IMR-90 (cell line): Measurements from ENCODE around the gene FAM209A. TPM values are rescaled to one million over a fixed set of nuclear protein-coding genes. Genes with fewer than 3 reads are reported as not detected.

ENCODE experiments used
- ATAC-seq: fragments of 200-7000 bp; cut with Tn5 transposase; 2 replicates; pipeline ENCODE4 v1.9.1; 2020; ENCODE audit warnings: low read depth, mild to moderate bottlenecking, moderate library complexity
- BruUV-seq: library from RNA; stranded (reverse); fragments of 400-500 nt; replicated peaks from 2 replicates; lab custom pipeline; 2021; lab: Mats Ljungman, UMichigan
- CTCF ChIA-PET: fragments of 300-600 bp; formaldehyde crosslinking; extraction: SDS; loops from one replicate; lab custom pipeline; 2021; ENCODE audit warnings: antibody characterized with exemption; lab: Yijun Ruan, JAX
- POLR2A ChIA-PET: fragments of 300-600 bp; sonication (Branson Sonifier 250); formaldehyde crosslinking; loops from one replicate; lab custom pipeline; 2022; ENCODE audit warnings: antibody characterized with exemption; ENCODE audit not compliant: unreplicated experiment; lab: Charles Lee
- DNase-seq: peaks from one replicate; pipeline ENCODE4 v3.0.0; 2013
- H2AFZ ChIP-seq: replicated peaks from 2 replicates; pipeline ENCODE3; 2013; ENCODE audit warnings: low read length, mild to moderate bottlenecking; ENCODE audit not compliant: poor library complexity
- H2AK5ac ChIP-seq: 2 replicates; pipeline ENCODE4 v1.6.1; 2013; ENCODE audit warnings: low read depth, low read length, inconsistent platforms
- H2AK9ac ChIP-seq: replicated peaks from 2 replicates; pipeline ENCODE3; 2013; ENCODE audit warnings: mild to moderate bottlenecking, low read depth, low read length, moderate library complexity; ENCODE audit not compliant: poor library complexity
- H2BK120ac ChIP-seq: 2 replicates; pipeline ENCODE4 v1.6.1; 2013; ENCODE audit warnings: low read depth, low read length, inconsistent platforms
- H2BK15ac ChIP-seq: 3 replicates; pipeline ENCODE4 v1.6.1; 2013; ENCODE audit warnings: low read depth, low read length, inconsistent platforms
- H2BK20ac ChIP-seq: 2 replicates; pipeline ENCODE4 v1.6.1; 2013; ENCODE audit warnings: low read depth, mild to moderate bottlenecking, inconsistent platforms, low read length, moderate library complexity
- H2BK5ac ChIP-seq: 2 replicates; pipeline ENCODE4 v1.6.1; 2013; ENCODE audit warnings: mild to moderate bottlenecking, low read depth, low read length, inconsistent platforms; ENCODE audit not compliant: poor library complexity, severe bottlenecking
- H3K14ac ChIP-seq: replicated peaks from 2 replicates; pipeline ENCODE4 v1.6.1; 2013; ENCODE audit warnings: low read depth, low read length, inconsistent platforms
- H3K18ac ChIP-seq: 2 replicates; pipeline ENCODE4 v1.6.1; 2013; ENCODE audit warnings: low read depth, low read length, control low read depth
- H3K23ac ChIP-seq: 2 replicates; pipeline ENCODE4 v1.6.1; 2013; ENCODE audit warnings: low read depth, low read length, inconsistent platforms
- H3K27ac ChIP-seq: 2 replicates; pipeline ENCODE4 v1.5.1; 2013; ENCODE audit warnings: mild to moderate bottlenecking, control low read depth, low read length; ENCODE audit not compliant: insufficient read depth
- H3K27me3 ChIP-seq: 2 replicates; pipeline ENCODE4 v1.6.1; 2013; ENCODE audit warnings: low read length; ENCODE audit not compliant: control insufficient read depth, insufficient read depth
- H3K36me3 ChIP-seq: 2 replicates; pipeline ENCODE4 v1.6.1; 2013; ENCODE audit warnings: low read length, mixed read lengths; ENCODE audit not compliant: control insufficient read depth, insufficient read depth
- H3K4ac ChIP-seq: 2 replicates; pipeline ENCODE4 v1.6.1; 2013; ENCODE audit warnings: low read depth, low read length, inconsistent platforms
- H3K4me1 ChIP-seq: 2 replicates; pipeline ENCODE4 v1.6.1; 2013; ENCODE audit warnings: low read length, mixed read lengths; ENCODE audit not compliant: control insufficient read depth, insufficient read depth
- H3K4me2 ChIP-seq: 2 replicates; pipeline ENCODE4 v1.6.1; 2013; ENCODE audit warnings: low read depth, mild to moderate bottlenecking, control low read depth, low read length, moderate library complexity
- H3K4me3 ChIP-seq: 2 replicates; pipeline ENCODE4 v1.5.1; 2013; ENCODE audit warnings: low read depth, mild to moderate bottlenecking, control low read depth, low read length, moderate library complexity; ENCODE audit not compliant: insufficient read depth
- H3K56ac ChIP-seq: 2 replicates; pipeline ENCODE4 v1.6.1; 2013; ENCODE audit warnings: low read length, inconsistent platforms; ENCODE audit not compliant: insufficient read depth; ENCODE audit errors: extremely low read depth
- H3K79me1 ChIP-seq, 2 experiments: 2 replicates each; pipeline ENCODE4 v1.6.1; 2013; ENCODE audit warnings: low read length in 2 of 2, inconsistent platforms in 1 of 2, low read depth in 1 of 2
- H3K9ac ChIP-seq: 2 replicates; pipeline ENCODE4 v1.6.1; 2013; ENCODE audit warnings: low read depth, low read length, control low read depth
- H3K9me1 ChIP-seq: 2 replicates; pipeline ENCODE4 v1.6.1; 2013; ENCODE audit warnings: low read length, inconsistent platforms; ENCODE audit not compliant: insufficient read depth
- H3K9me3 ChIP-seq: 2 replicates; pipeline ENCODE4 v1.6.1; 2013; ENCODE audit warnings: low read length; ENCODE audit not compliant: control insufficient read depth, insufficient read depth
- H4K20me1 ChIP-seq: 2 replicates; pipeline ENCODE4 v1.6.1; 2013; ENCODE audit warnings: low read length, inconsistent platforms; ENCODE audit not compliant: insufficient read depth
- H4K5ac ChIP-seq: 2 replicates; pipeline ENCODE4 v1.6.1; 2013; ENCODE audit warnings: mild to moderate bottlenecking, low read depth, low read length, control low read depth
- H4K8ac ChIP-seq, 2 experiments: 2 replicates each; pipeline ENCODE4 v1.6.1; 2013; ENCODE audit warnings: low read depth in 2 of 2, low read length in 2 of 2, control low read depth in 1 of 2, inconsistent platforms in 1 of 2
- H4K91ac ChIP-seq: 2 replicates; pipeline ENCODE4 v1.6.1; 2013; ENCODE audit warnings: low read depth, low read length, inconsistent platforms; ENCODE audit not compliant: insufficient read depth
- CEBPB ChIP-seq: IDR thresholded peaks from 2 replicates; pipeline ENCODE4 v1.6.1; 2012; ENCODE audit warnings: low read depth, low read length, improper control_type of control experiment
- CHD1 ChIP-seq: IDR thresholded peaks from 2 replicates; pipeline ENCODE4 v1.6.1; 2012; ENCODE audit warnings: low read depth, low read length, improper control_type of control experiment
- WGBS, 2 experiments: methylation state at CpG; one replicate each; pipeline versions ENCODE4 v1.1.5 to v1.1.7; 2013; ENCODE audit warnings: missing lambda C conversion rate in 2 of 2; ENCODE audit not compliant: insufficient read length in 1 of 2; ENCODE audit errors: extremely low coverage in 2 of 2; 5-methylcytosine and 5-hydroxymethylcytosine counted together
- dilution Hi-C: fragments of 300-500 bp; cut with HindIII; formaldehyde crosslinking; loops from one replicate; pipeline ENCODE4 v1.14.3; 2018; ENCODE audit warnings: low sequenced_read_pairs; ENCODE audit not compliant: unreplicated experiment
- in situ Hi-C: fragments of 300-500 bp; cut with MboI; formaldehyde crosslinking; loops from 3 replicates; pipeline ENCODE4 v1.14.3; 2019; ENCODE audit warnings: low sequenced_read_pairs, inconsistent platforms, mixed read lengths
- intact Hi-C: fragments of 100-400 bp; cut with micrococcal nuclease; formaldehyde crosslinking; loops from 2 replicates; pipeline ENCODE4 v1.10.0; 2022
- polyA plus RNA-seq, 3 experiments: library from polyadenylated mRNA; depleted of rRNA; stranded (reverse); fragments of >200 nt; gene quantifications; 2 replicates each; pipeline ENCODE4 v1.2.3, GENCODE V29; 2012; ENCODE audit warnings: low replicate concordance in 1 of 3
- total RNA-seq: library from RNA; depleted of rRNA; stranded (reverse); fragments of >200 nt; gene quantifications from 2 replicates; pipeline ENCODE4 v1.2.3, GENCODE V29; 2012; rRNA removed
- TF ChIP-seq, protein P1 (sequence below): conservative IDR thresholded peaks from 2 replicates; pipeline ENCODE4 v1.5.1; 2012; ENCODE audit warnings: mild to moderate bottlenecking, low read depth, low read length, improper control_type of control experiment
- TF ChIP-seq, protein P2 (sequence below): fragments of 150-350 bp; IDR thresholded peaks from 2 replicates; pipeline ENCODE4 v1.6.1; 2016; ENCODE audit warnings: low read depth, mild to moderate bottlenecking, low read length, moderate library complexity, borderline replicate concordance

The FAM209A gene
- total and polyA plus RNA-seq, 2 of the 4 experiments (the other 2 are of a cell fraction) = 0.18 to 0.22 TPM

DNA sequence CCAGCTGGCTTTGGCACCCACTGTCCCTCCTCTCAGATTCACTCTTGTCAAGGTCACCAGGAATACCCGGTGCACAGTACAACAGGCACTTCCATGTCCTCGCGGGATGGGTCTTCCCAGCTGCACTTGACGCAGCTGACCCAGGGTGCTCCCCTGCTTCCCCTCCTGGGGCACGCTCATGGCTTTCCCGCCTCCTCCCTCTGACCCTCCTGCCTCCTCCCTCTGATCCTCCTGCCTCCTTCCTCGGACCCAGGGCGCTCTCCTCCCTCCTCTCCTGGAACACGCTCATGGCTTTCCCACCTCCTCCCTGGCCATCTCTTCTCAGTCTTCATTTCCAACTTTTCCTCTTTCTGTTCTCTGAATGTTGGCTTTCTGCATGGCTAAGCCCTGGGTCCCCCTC lies 50.6 kb downstream of the FAM209A start:
- peaks cover 15% of the 10 kb centered on the region for H3K27me3 ChIP-seq
- H2BK120ac ChIP-seq = no peak overlapping the region
- in situ Hi-C loops = no loop called here
- H3K27ac ChIP-seq = no peak overlapping the region
- TF ChIP-seq CEBPB = no peak
- no peak for TF ChIP-seq CHD1
- TF ChIP-seq, protein P1, sequence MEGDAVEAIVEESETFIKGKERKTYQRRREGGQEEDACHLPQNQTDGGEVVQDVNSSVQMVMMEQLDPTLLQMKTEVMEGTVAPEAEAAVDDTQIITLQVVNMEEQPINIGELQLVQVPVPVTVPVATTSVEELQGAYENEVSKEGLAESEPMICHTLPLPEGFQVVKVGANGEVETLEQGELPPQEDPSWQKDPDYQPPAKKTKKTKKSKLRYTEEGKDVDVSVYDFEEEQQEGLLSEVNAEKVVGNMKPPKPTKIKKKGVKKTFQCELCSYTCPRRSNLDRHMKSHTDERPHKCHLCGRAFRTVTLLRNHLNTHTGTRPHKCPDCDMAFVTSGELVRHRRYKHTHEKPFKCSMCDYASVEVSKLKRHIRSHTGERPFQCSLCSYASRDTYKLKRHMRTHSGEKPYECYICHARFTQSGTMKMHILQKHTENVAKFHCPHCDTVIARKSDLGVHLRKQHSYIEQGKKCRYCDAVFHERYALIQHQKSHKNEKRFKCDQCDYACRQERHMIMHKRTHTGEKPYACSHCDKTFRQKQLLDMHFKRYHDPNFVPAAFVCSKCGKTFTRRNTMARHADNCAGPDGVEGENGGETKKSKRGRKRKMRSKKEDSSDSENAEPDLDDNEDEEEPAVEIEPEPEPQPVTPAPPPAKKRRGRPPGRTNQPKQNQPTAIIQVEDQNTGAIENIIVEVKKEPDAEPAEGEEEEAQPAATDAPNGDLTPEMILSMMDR = no peak
- TF ChIP-seq, protein P2, sequence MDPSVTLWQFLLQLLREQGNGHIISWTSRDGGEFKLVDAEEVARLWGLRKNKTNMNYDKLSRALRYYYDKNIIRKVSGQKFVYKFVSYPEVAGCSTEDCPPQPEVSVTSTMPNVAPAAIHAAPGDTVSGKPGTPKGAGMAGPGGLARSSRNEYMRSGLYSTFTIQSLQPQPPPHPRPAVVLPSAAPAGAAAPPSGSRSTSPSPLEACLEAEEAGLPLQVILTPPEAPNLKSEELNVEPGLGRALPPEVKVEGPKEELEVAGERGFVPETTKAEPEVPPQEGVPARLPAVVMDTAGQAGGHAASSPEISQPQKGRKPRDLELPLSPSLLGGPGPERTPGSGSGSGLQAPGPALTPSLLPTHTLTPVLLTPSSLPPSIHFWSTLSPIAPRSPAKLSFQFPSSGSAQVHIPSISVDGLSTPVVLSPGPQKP = no peak
- H3K4me2 ChIP-seq = no peak overlapping the region
- dilution Hi-C loops = no loop called here
- no peak overlapping the region for H2AK5ac ChIP-seq
- no peaks in the 10 kb centered on the region for H4K20me1 ChIP-seq
- no peak overlapping the region for H2BK15ac ChIP-seq
- H3K14ac ChIP-seq = no peak overlapping the region
- 64% methylated on average over 9 of the region's 9 CpGs; no CpG with 5 or more reads in 1 of the 2 experiments for WGBS, 2 experiments
- H4K91ac ChIP-seq = no peak overlapping the region
- intact Hi-C loops = loop anchor here (5.0 kb wide), 1 partner anchor 328 kb away; the partner anchor contains the start of gene MC3R
- DNase-seq (no peak), ATAC-seq (no peak)
- H4K8ac ChIP-seq = no peak overlapping the region
- no TSS peak for BruUV-seq
- no peak overlapping the region for H3K56ac ChIP-seq
- no peak overlapping the region for H3K18ac ChIP-seq
- no peaks in the 10 kb centered on the region for H3K9me3 ChIP-seq
- H2BK20ac ChIP-seq = no peak overlapping the region
- no peak overlapping the region for H4K5ac ChIP-seq
- ChIA-PET CTCF (no interaction called here), POLR2A (no interaction called here)
- H3K23ac ChIP-seq = no peak overlapping the region
- H3K9me1 ChIP-seq = no peaks in the 10 kb centered on the region
- no peak overlapping the region for H2AFZ ChIP-seq
- no peak overlapping the region for H3K4me3 ChIP-seq
- H3K4me1 ChIP-seq = no peaks in the 10 kb centered on the region
- H2AK9ac ChIP-seq = no peak overlapping the region
- H3K79me1 ChIP-seq = no peaks in the 10 kb centered on the region
- no peak overlapping the region for H3K4ac ChIP-seq
- no peak overlapping the region for H2BK5ac ChIP-seq
- no peaks in the 10 kb centered on the region for H3K36me3 ChIP-seq
- H3K9ac ChIP-seq = no peak overlapping the region

Other genes with a start within 250 kb of the FAM209A start
- 45.0 and 48.9 TPM in 2 replicates for gene FAM210B, start 165.8 kb upstream of the FAM209A start, total RNA-seq
- gene FAM210B, start 165.8 kb upstream of the FAM209A start, polyA plus RNA-seq (2012; rRNA removed) = 25.6 and 29.5 TPM in 2 replicates
- gene AURKA, start 132.5 kb upstream of the FAM209A start, total RNA-seq = 83.3 and 88.0 TPM in 2 replicates
- 63.7 and 68.0 TPM in 2 replicates for gene AURKA, start 132.5 kb upstream of the FAM209A start, polyA plus RNA-seq (2012; rRNA removed)
- gene CSTF1, start 132.1 kb upstream of the FAM209A start, total RNA-seq = 86.4 and 105 TPM in 2 replicates
- gene CSTF1, start 132.1 kb upstream of the FAM209A start, polyA plus RNA-seq (2012; rRNA removed) = 48.8 and 49.5 TPM in 2 replicates
- gene CASS4, start 112.5 kb upstream of the FAM209A start, total RNA-seq = 25.8 and 26.1 TPM in 2 replicates
- 26.5 and 29.6 TPM in 2 replicates for gene CASS4, start 112.5 kb upstream of the FAM209A start, polyA plus RNA-seq (2012; rRNA removed)
- gene RTF2, start 56.1 kb upstream of the FAM209A start, total RNA-seq = 109 and 118 TPM in 2 replicates
- 98.4 and 102 TPM in 2 replicates for gene RTF2, start 56.1 kb upstream of the FAM209A start, polyA plus RNA-seq (2012; rRNA removed)
- not detected in 2 replicates for gene FAM209B, start 8.5 kb downstream of the FAM209A start, total RNA-seq
- gene FAM209B, start 8.5 kb downstream of the FAM209A start, polyA plus RNA-seq (2012; rRNA removed) = 0.24 and 0.32 TPM in 2 replicates
- gene TFAP2C, start 104.6 kb downstream of the FAM209A start, total RNA-seq = under 0.01 TPM in 2 replicates
- 0.05 TPM in 1 of 2 replicates, not detected in the other for gene TFAP2C, start 104.6 kb downstream of the FAM209A start, polyA plus RNA-seq (2012; rRNA removed)